AG08396 (cell line): ENCODE measurements around the gene KRTAP10-4.

Source experiments
- DNase-seq: peaks from one replicate; pipeline ENCODE4 v3.0.0; 2012; ENCODE audit warnings: low spot score, mixed read lengths

Gene KRTAP10-4

GRCh38 chr21:44617071-44617501 lies 43.6 kb downstream of the KRTAP10-4 start:
- no peak for DNase-seq

- no peak for DNase-seq
Observed at GRCh38 chr21:44618504-44618903, 45.0 kb downstream of the KRTAP10-4 start.

- no peak for DNase-seq
Observed at GRCh38 chr21:44618909-44619308, 45.4 kb downstream of the KRTAP10-4 start.

GRCh38 chr21:44619886-44620285 lies 46.4 kb downstream of the KRTAP10-4 start:
- DNase-seq = no peak

GRCh38 chr21:44623575-44623974 lies 50.0 kb downstream of the KRTAP10-4 start:
- no peak for DNase-seq
